AG04450 (cell line): Measurements from ENCODE around the gene PPIF. TPM values are rescaled to one million over a fixed set of nuclear protein-coding genes. Genes with fewer than 3 reads are reported as not detected.

Experiments used
- CTCF ChIA-PET: fragments of 300-600, 350-600 bp; formaldehyde crosslinking; extraction: SDS; loops from one replicate; lab custom pipeline; 2022; ENCODE audit warnings: antibody characterized with exemption, inconsistent platforms; lab: Charles Lee
- POLR2A ChIA-PET: fragments of 350-600 bp; formaldehyde crosslinking; extraction: SDS; loops from one replicate; lab custom pipeline; 2021; ENCODE audit warnings: antibody characterized with exemption, inconsistent platforms; lab: Yijun Ruan, JAX
- DNase-seq: peaks from one replicate; pipeline ENCODE4 v3.0.0-alpha.2; 2011; ENCODE audit warnings: low read depth, low spot score
- H3K27ac ChIP-seq: one replicate; pipeline ENCODE4 v1.5.1; 2012; ENCODE audit warnings: low read depth, low read length, control low read depth
- H3K27me3 ChIP-seq: one replicate; pipeline ENCODE4 v1.6.0; 2012; ENCODE audit warnings: low read length; ENCODE audit not compliant: control insufficient read depth, insufficient read depth
- H3K4me3 ChIP-seq: 2 replicates; pipeline ENCODE4 v1.5.1; 2011; ENCODE audit warnings: mild to moderate bottlenecking, low read depth, low read length, control low read depth
- H3K9me3 ChIP-seq: 2 replicates; pipeline ENCODE4 v1.5.1; 2012; ENCODE audit warnings: low read length; ENCODE audit not compliant: control insufficient read depth, insufficient read depth
- polyA plus RNA-seq: library from polyadenylated mRNA; depleted of rRNA; stranded (reverse); fragments of >200 nt; gene quantifications from 2 replicates; pipeline ENCODE4 v1.2.3, GENCODE V29; 2011
- TF ChIP-seq, protein P1 (sequence below): IDR thresholded peaks from 2 replicates; pipeline ENCODE4 v1.5.1; 2011; ENCODE audit warnings: low read depth, low read length, control low read depth, inconsistent platforms

Gene PPIF
- polyA plus RNA-seq, 1 experiment: 68.6 TPM

DNA sequence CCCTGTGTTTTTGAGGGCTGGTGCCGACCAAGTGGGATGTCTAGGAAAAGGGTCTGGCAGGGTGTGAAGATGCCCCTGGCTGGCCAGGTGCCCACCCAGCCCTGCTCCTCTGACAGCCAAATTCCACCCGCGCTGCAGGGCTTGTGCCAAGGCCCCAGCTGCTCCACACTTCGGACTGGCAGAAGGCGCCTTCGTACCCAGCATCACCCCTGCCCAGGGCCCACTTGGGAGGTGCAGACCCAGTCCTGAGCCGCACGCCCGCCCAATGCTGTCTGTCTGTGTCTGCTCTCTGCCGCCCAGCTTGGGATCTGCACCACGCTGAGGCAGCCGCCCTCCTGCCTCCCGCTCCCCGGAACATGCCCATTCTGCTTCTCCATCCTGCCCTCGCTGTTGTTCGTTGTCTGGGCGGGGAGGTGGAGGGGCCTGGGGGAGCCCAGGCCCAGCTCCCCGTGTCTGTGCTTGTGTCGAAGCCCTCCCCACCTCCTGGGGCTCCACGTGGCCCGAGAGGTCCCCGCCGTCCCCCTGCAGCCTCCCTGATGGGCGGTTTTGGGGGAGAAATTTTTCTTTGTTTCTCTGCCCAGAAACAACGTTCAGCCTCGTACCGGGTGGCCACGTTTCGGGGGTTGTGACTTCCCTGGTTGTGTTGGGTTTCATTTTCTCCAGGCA is 36.9 kb upstream of the PPIF start:
- Histone ChIP-seq H3K9me3 (no peaks in the 10 kb centered on the region; the same call in 1 of the 2 replicates), H3K27me3 (no peaks in the 10 kb centered on the region), H3K27ac (no peak overlapping the region), H3K4me3 (no peak overlapping the region)
- DNase-seq: no peak
- CTCF ChIA-PET: no interaction called here
- TF ChIP-seq, protein P1, sequence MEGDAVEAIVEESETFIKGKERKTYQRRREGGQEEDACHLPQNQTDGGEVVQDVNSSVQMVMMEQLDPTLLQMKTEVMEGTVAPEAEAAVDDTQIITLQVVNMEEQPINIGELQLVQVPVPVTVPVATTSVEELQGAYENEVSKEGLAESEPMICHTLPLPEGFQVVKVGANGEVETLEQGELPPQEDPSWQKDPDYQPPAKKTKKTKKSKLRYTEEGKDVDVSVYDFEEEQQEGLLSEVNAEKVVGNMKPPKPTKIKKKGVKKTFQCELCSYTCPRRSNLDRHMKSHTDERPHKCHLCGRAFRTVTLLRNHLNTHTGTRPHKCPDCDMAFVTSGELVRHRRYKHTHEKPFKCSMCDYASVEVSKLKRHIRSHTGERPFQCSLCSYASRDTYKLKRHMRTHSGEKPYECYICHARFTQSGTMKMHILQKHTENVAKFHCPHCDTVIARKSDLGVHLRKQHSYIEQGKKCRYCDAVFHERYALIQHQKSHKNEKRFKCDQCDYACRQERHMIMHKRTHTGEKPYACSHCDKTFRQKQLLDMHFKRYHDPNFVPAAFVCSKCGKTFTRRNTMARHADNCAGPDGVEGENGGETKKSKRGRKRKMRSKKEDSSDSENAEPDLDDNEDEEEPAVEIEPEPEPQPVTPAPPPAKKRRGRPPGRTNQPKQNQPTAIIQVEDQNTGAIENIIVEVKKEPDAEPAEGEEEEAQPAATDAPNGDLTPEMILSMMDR: no peak
- POLR2A ChIA-PET: interaction anchor here (0.6 kb wide), 1 partner anchor 30 kb away, joined by 4 read pairs; no protein-coding TSS in a partner anchor

GRCh38 chr10:79310911-79311573 is 36.2 kb upstream of the PPIF start:
- TF ChIP-seq, protein P1: no peak
- ChIA-PET CTCF (no interaction called here), POLR2A (interaction anchor here (0.6 kb wide), 2 partner anchors 8 to 31 kb away, joined by 4 to 17 read pairs; no protein-coding TSS in a partner anchor)
- no peaks in the 10 kb centered on the region for H3K27me3 ChIP-seq
- H3K27ac ChIP-seq: no peak overlapping the region
- no peak for DNase-seq
- H3K9me3 ChIP-seq: no peaks in the 10 kb centered on the region; the same call in 1 of the 2 replicates
- no peak overlapping the region for H3K4me3 ChIP-seq

- CTCF ChIA-PET: no interaction called here
- DNase-seq: no peak
Observed at GRCh38 chr10:79311581-79312407, 35.5 kb upstream of the PPIF start.

GRCh38 chr10:79312601-79313187 is 34.6 kb upstream of the PPIF start:
- H3K27ac ChIP-seq: peak overlapping the region; percentile 11
- no peak overlapping the region for H3K4me3 ChIP-seq
- POLR2A ChIA-PET: no interaction called here
- CTCF ChIA-PET: no interaction called here
- H3K9me3 ChIP-seq: no peaks in the 10 kb centered on the region; the same call in 1 of the 2 replicates
- no peaks in the 10 kb centered on the region for H3K27me3 ChIP-seq
- TF ChIP-seq, protein P1: no peak
- DNase-seq: no peak

More at GRCh38 chr10:79311581-79312407, 35.5 kb upstream of the PPIF start:
- Histone ChIP-seq H3K4me3 (no peak overlapping the region), H3K27me3 (no peaks in the 10 kb centered on the region), H3K9me3 (no peaks in the 10 kb centered on the region; the same call in 1 of the 2 replicates), H3K27ac (no peak overlapping the region)
- TF ChIP-seq, protein P1: no peak
- POLR2A ChIA-PET: interaction anchor here (0.6 kb wide), 1 partner anchor 9 kb away, joined by 17 read pairs; no protein-coding TSS in a partner anchor
